ENCODE data around the gene MGAM2.

DNA sequence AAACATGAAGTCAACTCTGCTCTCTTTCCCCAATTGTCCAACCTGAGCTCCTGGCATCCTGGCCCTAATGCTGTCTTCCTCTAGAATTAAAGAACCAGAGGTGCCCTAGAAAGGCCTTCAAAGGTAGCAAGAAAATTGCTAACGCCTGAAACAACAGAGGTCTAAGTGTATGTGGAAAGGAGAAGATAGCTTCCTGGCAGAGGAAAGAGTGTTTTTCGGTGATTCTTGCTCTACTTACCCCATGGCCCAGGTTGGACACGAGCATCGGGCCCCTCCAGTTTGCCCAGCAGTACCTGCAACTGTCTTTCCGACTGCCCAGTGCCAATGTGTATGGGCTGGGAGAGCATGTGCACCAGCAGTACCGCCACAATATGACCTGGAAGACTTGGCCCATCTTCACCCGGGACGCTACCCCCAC, 22.2 kb downstream of the MGAM2 start:
- TF ChIP-seq, protein P1, sequence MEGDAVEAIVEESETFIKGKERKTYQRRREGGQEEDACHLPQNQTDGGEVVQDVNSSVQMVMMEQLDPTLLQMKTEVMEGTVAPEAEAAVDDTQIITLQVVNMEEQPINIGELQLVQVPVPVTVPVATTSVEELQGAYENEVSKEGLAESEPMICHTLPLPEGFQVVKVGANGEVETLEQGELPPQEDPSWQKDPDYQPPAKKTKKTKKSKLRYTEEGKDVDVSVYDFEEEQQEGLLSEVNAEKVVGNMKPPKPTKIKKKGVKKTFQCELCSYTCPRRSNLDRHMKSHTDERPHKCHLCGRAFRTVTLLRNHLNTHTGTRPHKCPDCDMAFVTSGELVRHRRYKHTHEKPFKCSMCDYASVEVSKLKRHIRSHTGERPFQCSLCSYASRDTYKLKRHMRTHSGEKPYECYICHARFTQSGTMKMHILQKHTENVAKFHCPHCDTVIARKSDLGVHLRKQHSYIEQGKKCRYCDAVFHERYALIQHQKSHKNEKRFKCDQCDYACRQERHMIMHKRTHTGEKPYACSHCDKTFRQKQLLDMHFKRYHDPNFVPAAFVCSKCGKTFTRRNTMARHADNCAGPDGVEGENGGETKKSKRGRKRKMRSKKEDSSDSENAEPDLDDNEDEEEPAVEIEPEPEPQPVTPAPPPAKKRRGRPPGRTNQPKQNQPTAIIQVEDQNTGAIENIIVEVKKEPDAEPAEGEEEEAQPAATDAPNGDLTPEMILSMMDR (IDR thresholded peaks at IDR 0.05; ENCODE audit: low read depth, low read length) = no peak
- no peak for TF ChIP-seq EZH2phosphoT487 (IDR thresholded peaks at IDR 0.05; ENCODE audit: low read depth)

Data from OCI-LY3 (cell line).